Measurements from ENCODE around the gene HES3. TPM values are rescaled to one million over a fixed set of nuclear protein-coding genes. Genes with fewer than 3 reads are reported as not detected.

The HES3 gene
- total RNA-seq, 1 experiment from 2014 or later = not detected

- intact Hi-C loops (cut with micrococcal nuclease; ENCODE audit: unreplicated experiment) = no loop called here
- peaks cover 21% of the 10 kb centered on the region for H3K4me1 ChIP-seq (ENCODE audit: insufficient read depth, low read length, poor library complexity, severe bottlenecking)
- no peaks in the 10 kb centered on the region for H3K27me3 ChIP-seq (replicated peaks; ENCODE audit: insufficient read depth, low read depth, low read length, poor library complexity)
- DNase-seq (ENCODE audit: low spot score) = peak; percentile 61
- no TSS peak for BruUV-seq (replicated peaks)
- ChIA-PET CTCF (interaction anchor here (0.6 to 1.3 kb wide), 3 partner anchors 20 to 274 kb away, joined by 3 to 7 read pairs (median 4); no protein-coding TSS in a partner anchor), POLR2A (ENCODE audit: low non-redundant PET) (no interaction called here)
- TF ChIP-seq EZH2 (IDR thresholded peaks at IDR 0.05; ENCODE audit: borderline replicate concordance, low read depth, low read length, poor library complexity, severe bottlenecking) = no peak
- TF ChIP-seq CTCF (conservative IDR thresholded peaks at IDR 0.05; ENCODE audit: low read depth, low read length) = no peak
- no peaks in the 10 kb centered on the region for H3K36me3 ChIP-seq (ENCODE audit: insufficient read depth, low read length, poor library complexity, severe bottlenecking)
- H3K4me3 ChIP-seq (ENCODE audit: low read depth, low read length, poor library complexity, severe bottlenecking) = peak within 1 kb of the TSS; percentile 44
- H3K27ac ChIP-seq (ENCODE audit: low read depth, low read length, poor library complexity, severe bottlenecking) = no peak within 1 kb of the TSS
- no peaks in the 10 kb centered on the region for H3K9me3 ChIP-seq (ENCODE audit: low read depth, low read length, poor library complexity, severe bottlenecking)
Observed at GRCh38 chr1:6205849-6206519, 38.0 kb upstream of the HES3 start, which contains the start of gene RNF207. RNF207 (plus strand) TSS chr1:6206119; CDS start chr1:6206536, 417 bp downstream.

- no peak for DNase-seq (ENCODE audit: low spot score)
- CTCF ChIA-PET = interaction anchor here (0.6 to 1.3 kb wide), 4 partner anchors 21 to 672 kb away, joined by 3 to 7 read pairs (median 4); no protein-coding TSS in a partner anchor
- TF ChIP-seq CTCF (conservative IDR thresholded peaks at IDR 0.05; ENCODE audit: low read depth, low read length) (no peak), EZH2 (IDR thresholded peaks at IDR 0.05; ENCODE audit: borderline replicate concordance, low read depth, low read length, poor library complexity, severe bottlenecking) (no peak)
- Histone ChIP-seq H3K9me3 (ENCODE audit: low read depth, low read length, poor library complexity, severe bottlenecking) (no peaks in the 10 kb centered on the region), H3K27me3 (replicated peaks; ENCODE audit: insufficient read depth, low read depth, low read length, poor library complexity) (no peaks in the 10 kb centered on the region), H3K36me3 (ENCODE audit: insufficient read depth, low read length, poor library complexity, severe bottlenecking) (no peaks in the 10 kb centered on the region), H3K4me3 (ENCODE audit: low read depth, low read length, poor library complexity, severe bottlenecking) (peak overlapping the region; percentile 44), H3K4me1 (ENCODE audit: insufficient read depth, low read length, poor library complexity, severe bottlenecking) (peaks cover 21% of the 10 kb centered on the region), H3K27ac (ENCODE audit: low read depth, low read length, poor library complexity, severe bottlenecking) (no peak overlapping the region)
- BruUV-seq (replicated peaks) = no TSS peak
- POLR2A ChIA-PET (ENCODE audit: low non-redundant PET) = interaction anchor here (0.5 kb wide), 1 partner anchor 8 kb away, joined by 9 read pairs; no protein-coding TSS in a partner anchor
- intact Hi-C loops (cut with micrococcal nuclease; ENCODE audit: unreplicated experiment) = no loop called here
Observed at GRCh38 chr1:6206520-6206855, 37.5 kb upstream of the HES3 start.

- BruUV-seq (replicated peaks) = no TSS peak
- H3K9me3 ChIP-seq (ENCODE audit: low read depth, low read length, poor library complexity, severe bottlenecking) = no peaks in the 10 kb centered on the region
- intact Hi-C loops (cut with micrococcal nuclease; ENCODE audit: unreplicated experiment) = no loop called here
- no peaks in the 10 kb centered on the region for H3K36me3 ChIP-seq (ENCODE audit: insufficient read depth, low read length, poor library complexity, severe bottlenecking)
- TF ChIP-seq EZH2 (IDR thresholded peaks at IDR 0.05; ENCODE audit: borderline replicate concordance, low read depth, low read length, poor library complexity, severe bottlenecking) (no peak), CTCF (conservative IDR thresholded peaks at IDR 0.05; ENCODE audit: low read depth, low read length) (no peak)
- ChIA-PET CTCF (interaction anchor here (0.6 kb wide), 1 partner anchor 671 kb away, joined by 4 read pairs; no protein-coding TSS in a partner anchor), POLR2A (ENCODE audit: low non-redundant PET) (no interaction called here)
- H3K27ac ChIP-seq (ENCODE audit: low read depth, low read length, poor library complexity, severe bottlenecking) = no peak overlapping the region
- no peaks in the 10 kb centered on the region for H3K27me3 ChIP-seq (replicated peaks; ENCODE audit: insufficient read depth, low read depth, low read length, poor library complexity)
- no peak overlapping the region for H3K4me3 ChIP-seq (ENCODE audit: low read depth, low read length, poor library complexity, severe bottlenecking)
- DNase-seq (ENCODE audit: low spot score) = no peak
- peaks cover 21% of the 10 kb centered on the region for H3K4me1 ChIP-seq (ENCODE audit: insufficient read depth, low read length, poor library complexity, severe bottlenecking)
Observed at GRCh38 chr1:6207075-6207885, 36.7 kb upstream of the HES3 start.
